Right lobe of liver (tissue), 4 donors: ENCODE measurements around the gene NF1.

ENCODE experiments used
- CTCF ChIP-seq, 4 donors: fragments of 200-600 bp in 3 of 4; fragments of 450-650 bp in 1 of 4; IDR thresholded peaks; one replicate each; pipeline versions ENCODE4 v1.5.1 to v1.8.0; 2016 to 2022; ENCODE audit warnings: antibody characterized with exemption in 4 of 4, mild to moderate bottlenecking in 2 of 4
- POLR2A ChIP-seq: fragments of 450-650 bp; IDR thresholded peaks from one replicate; pipeline ENCODE4 v1.6.1; 2017; ENCODE audit warnings: antibody characterized with exemption, mild to moderate bottlenecking
- donor health status: DM: no; HTN: no; CAD: no.
- donor health status: DM: no; HTN: no; CAD: no.
- donor health status: DM: no; HTN: yes; CAD: no.

GRCh38 chr17:31386542-31387075 lies 291.8 kb downstream of the NF1 start:
- TF ChIP-seq CTCF (IDR thresholded peaks at IDR 0.05): no peak
- TF ChIP-seq POLR2A: no peak
